ENCODE results near the gene NOP14. TPM values are rescaled to one million over a fixed set of nuclear protein-coding genes. Genes with fewer than 3 reads are reported as not detected.

The NOP14 gene
- total RNA-seq, 2 experiments from 2014 or later: 31.7 to 66.2 TPM

- ChIA-PET CTCF (ENCODE audit: unreplicated experiment) (interaction anchor here (0.7 kb wide), 1 partner anchor 18 kb away, joined by 3 read pairs; no protein-coding TSS in a partner anchor), POLR2A (interaction anchor here (0.7 to 1.5 kb wide), 4 partner anchors 10 to 711 kb away, joined by 3 to 6 read pairs (median 6); partner anchors contain the start of gene GRK4)
- TF ChIP-seq EZH2phosphoT487 (IDR thresholded peaks at IDR 0.05; ENCODE audit: borderline replicate concordance, low read depth, low read length): no peak
- no peak for TF ChIP-seq CTCF (conservative IDR thresholded peaks at IDR 0.05; ENCODE audit: low read length)
- Histone ChIP-seq H3K79me2 (ENCODE audit: insufficient read depth, low read depth, low read length) (peaks cover 31% of the 10 kb centered on the region), H3K9me2 (ENCODE audit: insufficient read depth, low read length) (no peaks in the 10 kb centered on the region), H3K4me2 (ENCODE audit: low read length) (no peak overlapping the region), H3K36me3 (ENCODE audit: insufficient read depth, low read length) (peaks cover 96% of the 10 kb centered on the region), H2AFZ (ENCODE audit: low read length) (no peak overlapping the region), H3K9me3 (ENCODE audit: low read length) (no peaks in the 10 kb centered on the region), H4K20me1 (ENCODE audit: insufficient read depth, low read length) (peaks cover 13% of the 10 kb centered on the region; the same call in 1 of the 2 replicates), H3K4me1 (ENCODE audit: insufficient read depth, low read length, poor library complexity, severe bottlenecking) (no peaks in the 10 kb centered on the region), H3K27ac (ENCODE audit: low read depth, low read length, poor library complexity, severe bottlenecking) (no peak overlapping the region), H3K4me3 (ENCODE audit: low read depth, low read length, poor library complexity, severe bottlenecking) (no peak overlapping the region)
- intact Hi-C loops (cut with micrococcal nuclease; ENCODE audit: unreplicated experiment): no loop called here
- BruUV-seq (replicated peaks): no TSS peak
- no peak for DNase-seq (ENCODE audit: low spot score)
Observed at GRCh38 chr4:2953496-2953895, 9.7 kb downstream of the NOP14 start.

- Histone ChIP-seq H3K4me2 (ENCODE audit: low read length) (no peak overlapping the region), H2AFZ (ENCODE audit: low read length) (no peak overlapping the region), H4K20me1 (ENCODE audit: insufficient read depth, low read length) (peaks cover under 1% of the 10 kb centered on the region; the same call in 1 of the 2 replicates), H3K27ac (ENCODE audit: low read depth, low read length, poor library complexity, severe bottlenecking) (no peak overlapping the region), H3K36me3 (ENCODE audit: insufficient read depth, low read length) (peaks cover 93% of the 10 kb centered on the region), H3K4me1 (ENCODE audit: insufficient read depth, low read length, poor library complexity, severe bottlenecking) (no peaks in the 10 kb centered on the region), H3K4me3 (ENCODE audit: low read depth, low read length, poor library complexity, severe bottlenecking) (no peak overlapping the region), H3K9me3 (ENCODE audit: low read length) (no peaks in the 10 kb centered on the region), H3K9me2 (ENCODE audit: insufficient read depth, low read length) (no peaks in the 10 kb centered on the region), H3K79me2 (ENCODE audit: insufficient read depth, low read depth, low read length) (peaks cover under 1% of the 10 kb centered on the region; the same call in 1 of the 2 replicates)
- TF ChIP-seq CTCF (conservative IDR thresholded peaks at IDR 0.05; ENCODE audit: low read length) (no peak), EZH2phosphoT487 (IDR thresholded peaks at IDR 0.05; ENCODE audit: borderline replicate concordance, low read depth, low read length) (no peak)
- no TSS peak for BruUV-seq (replicated peaks)
- DNase-seq (ENCODE audit: low spot score): no peak
- intact Hi-C loops (cut with micrococcal nuclease; ENCODE audit: unreplicated experiment): no loop called here
- ChIA-PET CTCF (ENCODE audit: unreplicated experiment) (no interaction called here), POLR2A (interaction anchor here (0.6 kb wide), 1 partner anchor 158 kb away, joined by 3 read pairs; no protein-coding TSS in a partner anchor)
Observed at GRCh38 chr4:2950221-2950989, 12.8 kb downstream of the NOP14 start.

- H3K27ac ChIP-seq (ENCODE audit: low read depth, low read length, poor library complexity, severe bottlenecking): no peak overlapping the region
- no peak overlapping the region for H3K4me2 ChIP-seq (ENCODE audit: low read length)
- H3K4me3 ChIP-seq (ENCODE audit: low read depth, low read length, poor library complexity, severe bottlenecking): no peak overlapping the region
- BruUV-seq (replicated peaks): no TSS peak
- no peak for TF ChIP-seq EZH2phosphoT487 (IDR thresholded peaks at IDR 0.05; ENCODE audit: borderline replicate concordance, low read depth, low read length)
- TF ChIP-seq CTCF (conservative IDR thresholded peaks at IDR 0.05; ENCODE audit: low read length): no peak
- DNase-seq (ENCODE audit: low spot score): no peak
- POLR2A ChIA-PET: interaction anchor here (0.6 kb wide), 1 partner anchor 158 kb away, joined by 3 read pairs; no protein-coding TSS in a partner anchor
- H3K9me3 ChIP-seq (ENCODE audit: low read length): no peaks in the 10 kb centered on the region
- no peaks in the 10 kb centered on the region for H3K9me2 ChIP-seq (ENCODE audit: insufficient read depth, low read length)
- no peak overlapping the region for H2AFZ ChIP-seq (ENCODE audit: low read length)
- H3K79me2 ChIP-seq (ENCODE audit: insufficient read depth, low read depth, low read length): no peaks in the 10 kb centered on the region
- intact Hi-C loops (cut with micrococcal nuclease; ENCODE audit: unreplicated experiment): no loop called here
- H3K4me1 ChIP-seq (ENCODE audit: insufficient read depth, low read length, poor library complexity, severe bottlenecking): no peaks in the 10 kb centered on the region
- H3K36me3 ChIP-seq (ENCODE audit: insufficient read depth, low read length): peaks cover 95% of the 10 kb centered on the region
- CTCF ChIA-PET (ENCODE audit: unreplicated experiment): no interaction called here
- no peaks in the 10 kb centered on the region for H4K20me1 ChIP-seq (ENCODE audit: insufficient read depth, low read length)
Observed at GRCh38 chr4:2949782-2950125, 13.5 kb downstream of the NOP14 start.

All from OCI-LY7 (cell line).